ENCODE results near the gene ARHGAP33. TPM values are rescaled to one million over a fixed set of nuclear protein-coding genes. Genes with fewer than 3 reads are reported as not detected.

Gene ARHGAP33
- total RNA-seq, 6 experiments from 2014 or later: 5.4 to 11.0 (median 8.8) TPM

GRCh38 chr19:35816262-35816661 lies 40.9 kb downstream of the ARHGAP33 start:
- Mint-ChIP-seq H3K27ac (no peak overlapping the region), H3K9me3 (no peaks in the 10 kb centered on the region), H3K27me3 (ENCODE audit: insufficient read depth) (peaks cover 30% of the 10 kb centered on the region), H3K4me3 (no peak overlapping the region), H3K36me3 (ENCODE audit: low read depth) (no peaks in the 10 kb centered on the region), H3K4me1 (ENCODE audit: low read depth) (peaks cover 7% of the 10 kb centered on the region)
- DNase-seq: no peak
- TF ChIP-seq, protein P1, sequence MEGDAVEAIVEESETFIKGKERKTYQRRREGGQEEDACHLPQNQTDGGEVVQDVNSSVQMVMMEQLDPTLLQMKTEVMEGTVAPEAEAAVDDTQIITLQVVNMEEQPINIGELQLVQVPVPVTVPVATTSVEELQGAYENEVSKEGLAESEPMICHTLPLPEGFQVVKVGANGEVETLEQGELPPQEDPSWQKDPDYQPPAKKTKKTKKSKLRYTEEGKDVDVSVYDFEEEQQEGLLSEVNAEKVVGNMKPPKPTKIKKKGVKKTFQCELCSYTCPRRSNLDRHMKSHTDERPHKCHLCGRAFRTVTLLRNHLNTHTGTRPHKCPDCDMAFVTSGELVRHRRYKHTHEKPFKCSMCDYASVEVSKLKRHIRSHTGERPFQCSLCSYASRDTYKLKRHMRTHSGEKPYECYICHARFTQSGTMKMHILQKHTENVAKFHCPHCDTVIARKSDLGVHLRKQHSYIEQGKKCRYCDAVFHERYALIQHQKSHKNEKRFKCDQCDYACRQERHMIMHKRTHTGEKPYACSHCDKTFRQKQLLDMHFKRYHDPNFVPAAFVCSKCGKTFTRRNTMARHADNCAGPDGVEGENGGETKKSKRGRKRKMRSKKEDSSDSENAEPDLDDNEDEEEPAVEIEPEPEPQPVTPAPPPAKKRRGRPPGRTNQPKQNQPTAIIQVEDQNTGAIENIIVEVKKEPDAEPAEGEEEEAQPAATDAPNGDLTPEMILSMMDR (IDR thresholded peaks at IDR 0.05): no peak

- peaks cover 7% of the 10 kb centered on the region for H3K4me1 Mint-ChIP-seq (ENCODE audit: low read depth)
- H3K36me3 Mint-ChIP-seq (ENCODE audit: low read depth): no peaks in the 10 kb centered on the region
- H3K27me3 Mint-ChIP-seq (ENCODE audit: insufficient read depth): peaks cover 26% of the 10 kb centered on the region
- TF ChIP-seq, protein P1 (IDR thresholded peaks at IDR 0.05): no peak
- H3K4me3 Mint-ChIP-seq: no peak overlapping the region
- no peaks in the 10 kb centered on the region for H3K9me3 Mint-ChIP-seq
- no peak for DNase-seq
- H3K27ac Mint-ChIP-seq: no peak overlapping the region
Measured at GRCh38 chr19:35816846-35817245, 41.5 kb downstream of the ARHGAP33 start.

DNA sequence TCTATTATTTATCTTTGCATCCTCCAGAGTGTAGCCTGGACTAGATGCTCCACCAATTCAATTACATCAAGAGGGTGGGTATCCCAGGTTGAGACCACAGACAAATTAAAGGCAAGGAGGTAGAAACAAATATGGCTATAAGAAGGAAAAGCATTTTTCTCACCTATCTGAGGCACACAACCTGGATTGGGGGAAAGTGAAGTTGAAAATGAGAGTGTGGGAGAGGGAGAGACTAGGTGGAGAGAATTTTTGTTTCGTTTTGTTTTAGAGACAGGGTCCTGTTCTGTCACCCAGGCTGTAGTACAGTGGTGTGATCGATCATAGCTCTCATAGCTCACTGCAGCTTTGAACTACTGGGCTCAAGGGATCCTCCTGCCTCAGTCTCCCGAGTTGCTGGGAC lies 43.1 kb downstream of the ARHGAP33 start:
- TF ChIP-seq, protein P1 (IDR thresholded peaks at IDR 0.05): no peak
- Mint-ChIP-seq H3K27ac (no peak overlapping the region), H3K36me3 (ENCODE audit: low read depth) (no peaks in the 10 kb centered on the region), H3K4me1 (ENCODE audit: low read depth) (peaks cover 7% of the 10 kb centered on the region), H3K4me3 (no peak overlapping the region), H3K27me3 (ENCODE audit: insufficient read depth) (peaks cover 21% of the 10 kb centered on the region), H3K9me3 (no peaks in the 10 kb centered on the region)
- no peak for DNase-seq

- TF ChIP-seq, protein P1 (IDR thresholded peaks at IDR 0.05): no peak
- Mint-ChIP-seq H3K36me3 (ENCODE audit: low read depth) (no peaks in the 10 kb centered on the region), H3K27me3 (ENCODE audit: insufficient read depth) (peaks cover 21% of the 10 kb centered on the region), H3K9me3 (no peaks in the 10 kb centered on the region), H3K27ac (no peak overlapping the region), H3K4me3 (no peak overlapping the region), H3K4me1 (ENCODE audit: low read depth) (peaks cover 7% of the 10 kb centered on the region)
- no peak for DNase-seq
Measured at GRCh38 chr19:35822579-35822978, 47.2 kb downstream of the ARHGAP33 start.

DNA sequence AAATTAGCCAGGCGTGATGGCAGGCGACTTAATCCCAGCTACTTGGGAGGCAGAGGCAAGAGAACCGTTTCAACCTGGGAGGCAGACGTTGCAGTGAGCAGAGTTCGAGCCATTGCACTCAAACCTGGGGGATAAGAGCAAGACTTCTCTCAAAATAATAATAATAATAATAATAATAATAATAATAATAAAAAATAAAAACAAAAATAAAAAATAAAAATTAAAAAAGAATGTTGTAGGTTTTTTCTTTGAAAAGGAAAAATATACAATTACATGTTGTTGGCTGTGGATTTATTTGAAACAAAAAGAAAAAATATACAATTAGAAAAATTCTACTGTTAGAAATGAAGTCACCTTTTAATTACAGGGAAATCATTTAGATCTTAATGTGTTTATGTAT lies 48.8 kb downstream of the ARHGAP33 start:
- no peaks in the 10 kb centered on the region for H3K9me3 Mint-ChIP-seq
- H3K4me3 Mint-ChIP-seq: no peak overlapping the region
- no peak overlapping the region for H3K27ac Mint-ChIP-seq
- no peak for DNase-seq
- peaks cover 7% of the 10 kb centered on the region for H3K4me1 Mint-ChIP-seq (ENCODE audit: low read depth)
- H3K27me3 Mint-ChIP-seq (ENCODE audit: insufficient read depth): peaks cover 12% of the 10 kb centered on the region
- H3K36me3 Mint-ChIP-seq (ENCODE audit: low read depth): no peaks in the 10 kb centered on the region
- TF ChIP-seq, protein P1 (IDR thresholded peaks at IDR 0.05): no peak
